Dedifferentiated amniotic fluid mesenchymal stem cell (primary cell): Measurements from ENCODE around the gene EML6.

Source experiments
- DNase-seq: peaks from one replicate; pipeline ENCODE4 v3.0.0-alpha.2; 2016; ENCODE audit errors: extremely low spot score

Gene EML6

GRCh38 chr2:54706622-54707021 lies 16.8 kb upstream of the EML6 start:
- no peak for DNase-seq

GRCh38 chr2:54708584-54709335 lies 14.7 kb upstream of the EML6 start:
- DNase-seq: no peak

- DNase-seq: no peak
Measured at GRCh38 chr2:54709336-54709809, 14.1 kb upstream of the EML6 start.

GRCh38 chr2:54710216-54710615 lies 13.2 kb upstream of the EML6 start:
- DNase-seq: no peak

- DNase-seq: no peak
Measured at GRCh38 chr2:54712516-54712915, 10.9 kb upstream of the EML6 start.

GRCh38 chr2:54714996-54715395 lies 8.5 kb upstream of the EML6 start:
- no peak for DNase-seq

GRCh38 chr2:54716375-54716774 lies 7.1 kb upstream of the EML6 start:
- no peak for DNase-seq

- no peak for DNase-seq
Measured at GRCh38 chr2:54720563-54720962, 2.9 kb upstream of the EML6 start.

- no peak for DNase-seq
Measured at GRCh38 chr2:54722641-54723040, 821 bp upstream of the EML6 start.

GRCh38 chr2:54723996-54724559 lies 616 bp downstream of the EML6 start:
- no peak for DNase-seq

GRCh38 chr2:54724560-54725342 lies 1.3 kb downstream of the EML6 start:
- DNase-seq: no peak

GRCh38 chr2:54725343-54726099 lies 2.1 kb downstream of the EML6 start:
- no peak for DNase-seq

GRCh38 chr2:54726431-54726830 lies 3.0 kb downstream of the EML6 start:
- no peak for DNase-seq

GRCh38 chr2:54726940-54727339 lies 3.5 kb downstream of the EML6 start:
- no peak for DNase-seq

GRCh38 chr2:54728669-54729120 lies 5.2 kb downstream of the EML6 start:
- DNase-seq: peak; percentile 75

GRCh38 chr2:54735636-54736035 lies 12.2 kb downstream of the EML6 start:
- no peak for DNase-seq

- no peak for DNase-seq
Measured at GRCh38 chr2:54738281-54738680, 14.8 kb downstream of the EML6 start.

- DNase-seq: no peak
Measured at GRCh38 chr2:54740333-54740732, 16.9 kb downstream of the EML6 start.

GRCh38 chr2:54741250-54741649 lies 17.8 kb downstream of the EML6 start:
- no peak for DNase-seq

- no peak for DNase-seq
Measured at GRCh38 chr2:54750040-54750439, 26.6 kb downstream of the EML6 start.

GRCh38 chr2:54752439-54752838 lies 29.0 kb downstream of the EML6 start:
- no peak for DNase-seq
